GM21528 (cell line): ENCODE results near the gene C7orf33.
"Not testable (repeated sequence)": the region's sequence is repeated elsewhere in the genome, so short reads cannot be mapped to it uniquely, and the experiment has no call there.

Experiments
- ATAC-seq: cut with Tn5 transposase; IDR thresholded peaks from one replicate; pipeline ENCODE4 v1.9.1; 2021; ENCODE audit warnings: mild to moderate bottlenecking, moderate library complexity; ENCODE audit not compliant: unreplicated experiment, low FRiP score

Gene C7orf33

DNA sequence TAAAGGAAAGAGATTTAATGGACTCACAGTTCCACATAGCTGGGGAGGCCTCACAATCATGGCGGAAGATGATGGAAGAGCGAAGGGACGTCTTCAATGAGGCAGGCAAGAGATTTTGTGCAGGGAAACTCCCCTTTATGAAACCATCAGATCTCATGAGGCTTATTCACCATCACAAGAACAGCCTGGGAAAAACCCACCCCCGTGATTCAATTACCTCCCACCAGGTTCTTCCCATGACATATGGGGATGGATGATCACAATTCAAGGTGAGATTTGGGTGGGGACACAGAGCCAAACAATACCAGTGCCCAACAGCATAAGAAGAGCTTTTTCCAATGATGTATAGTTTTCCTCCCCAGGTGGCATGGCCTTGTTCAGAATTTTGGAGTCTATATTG, 11.2 kb upstream of the C7orf33 start:
- ATAC-seq, result no peak

- no peak for ATAC-seq
Measured at GRCh38 chr7:148580446-148580845, 10.1 kb upstream of the C7orf33 start.

DNA sequence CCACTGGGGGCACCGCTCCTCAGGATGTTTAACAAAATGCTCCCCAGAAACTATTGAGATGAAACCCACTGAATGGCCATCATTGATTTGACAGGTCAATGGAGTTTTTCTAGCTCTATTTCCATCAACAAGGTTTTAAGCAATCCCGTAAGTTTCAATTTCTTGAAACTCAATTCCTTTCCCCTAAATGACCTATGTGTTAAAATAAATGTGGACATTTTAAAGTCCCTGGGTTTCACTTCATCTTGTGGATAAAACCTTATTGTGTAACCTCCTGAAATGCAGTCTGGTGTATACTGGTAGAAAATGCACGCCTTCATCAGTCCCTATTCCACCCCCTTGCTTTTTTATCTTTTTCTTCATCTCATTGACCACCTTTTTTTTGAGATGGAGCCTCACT, 8.9 kb upstream of the C7orf33 start:
- no peak for ATAC-seq

GRCh38 chr7:148584154-148584827, 6.3 kb upstream of the C7orf33 start:
- ATAC-seq, result peak; percentile 89

- ATAC-seq, result no peak
Measured at GRCh38 chr7:148585399-148585798, 5.2 kb upstream of the C7orf33 start.

GRCh38 chr7:148587076-148587475, 3.5 kb upstream of the C7orf33 start:
- ATAC-seq, result no peak

- no peak for ATAC-seq
Measured at GRCh38 chr7:148588168-148588567, 2.4 kb upstream of the C7orf33 start.

- no peak for ATAC-seq
Measured at GRCh38 chr7:148588670-148589131, 1.9 kb upstream of the C7orf33 start.

DNA sequence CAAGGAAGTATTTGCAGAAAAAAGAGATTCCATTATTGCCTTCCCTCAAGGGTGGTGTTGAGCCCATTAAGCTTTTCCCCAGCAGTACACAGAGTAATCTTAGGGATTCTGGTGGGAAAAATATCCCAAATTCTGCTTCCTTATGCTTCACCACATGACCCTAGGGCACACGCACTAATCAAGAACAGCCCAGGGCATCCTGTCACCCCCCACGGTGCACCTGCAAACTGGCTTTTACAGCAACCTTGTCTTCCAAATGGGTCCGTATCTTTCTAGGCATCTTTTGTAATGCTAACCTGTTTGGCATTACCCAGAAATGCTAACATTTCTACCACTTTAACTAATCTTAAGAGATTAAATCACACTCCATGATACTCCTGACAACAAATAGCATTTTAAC, 926 bp upstream of the C7orf33 start:
- ATAC-seq, result no peak

DNA sequence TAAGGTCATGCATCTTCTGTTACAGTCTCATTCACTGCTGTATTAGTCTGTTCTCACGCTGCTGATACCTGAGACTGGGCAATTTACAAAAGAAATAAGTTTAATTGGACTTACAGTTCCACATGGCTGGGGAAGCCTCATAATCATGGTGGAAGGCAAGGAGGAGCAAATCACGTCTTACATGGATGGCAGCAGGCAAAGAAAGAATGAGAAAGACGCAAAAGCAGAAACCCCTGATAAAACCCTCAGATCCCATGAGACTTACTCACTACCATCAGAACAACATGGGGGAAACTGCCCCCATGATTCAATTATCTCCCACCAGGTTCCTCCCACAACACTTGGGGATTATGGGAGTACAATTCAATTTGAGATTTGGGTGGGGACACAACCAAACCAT, 5.8 kb downstream of the C7orf33 start:
- not testable (repeated sequence) for ATAC-seq

- no peak for ATAC-seq
Measured at GRCh38 chr7:148598351-148598750, 7.8 kb downstream of the C7orf33 start.

DNA sequence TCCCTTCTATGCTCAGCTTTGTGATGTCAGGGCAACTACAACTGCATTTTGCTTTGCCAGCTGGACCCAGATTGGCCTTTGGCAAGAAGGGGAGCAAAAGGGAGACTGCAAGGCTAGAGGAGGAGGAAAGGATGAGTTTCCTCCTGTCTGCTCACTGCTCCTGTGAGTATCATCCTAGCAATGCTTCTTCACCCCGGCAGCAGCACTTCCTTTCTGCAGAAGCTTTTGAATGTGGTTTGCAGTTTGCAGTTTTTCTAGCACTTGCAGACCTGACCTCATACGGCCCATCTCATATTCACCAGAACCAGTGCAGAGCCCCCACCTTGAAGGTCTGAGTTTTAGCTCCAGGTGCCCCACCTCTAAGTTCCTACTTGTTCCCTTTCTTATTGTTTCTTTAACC, 14.8 kb downstream of the C7orf33 start:
- no peak for ATAC-seq

DNA sequence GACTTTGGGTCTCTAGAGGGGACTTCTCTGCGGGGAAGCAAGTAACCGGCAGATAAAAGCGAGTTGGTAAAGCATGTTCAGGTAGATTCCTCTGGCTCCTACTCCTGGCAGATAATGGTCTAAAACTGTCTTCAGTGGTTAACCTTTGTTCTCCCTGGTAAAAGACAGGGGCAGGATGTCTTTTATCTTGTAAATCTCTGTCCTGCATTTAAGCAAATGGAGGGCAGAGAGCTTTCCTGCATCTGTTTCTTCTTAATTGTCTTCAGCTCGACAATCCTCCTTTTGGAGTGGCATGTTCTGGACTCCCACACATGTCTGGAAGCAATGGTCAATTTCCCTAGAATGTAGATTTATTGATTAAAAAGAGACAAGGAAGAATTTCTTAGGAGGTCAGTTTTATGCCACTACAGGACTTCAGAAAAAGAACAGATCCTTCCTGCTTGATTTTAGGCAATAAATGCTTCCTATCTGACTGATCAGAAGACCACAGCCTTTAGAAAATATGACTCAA, 16.6 kb downstream of the C7orf33 start:
- ATAC-seq, result no peak

DNA sequence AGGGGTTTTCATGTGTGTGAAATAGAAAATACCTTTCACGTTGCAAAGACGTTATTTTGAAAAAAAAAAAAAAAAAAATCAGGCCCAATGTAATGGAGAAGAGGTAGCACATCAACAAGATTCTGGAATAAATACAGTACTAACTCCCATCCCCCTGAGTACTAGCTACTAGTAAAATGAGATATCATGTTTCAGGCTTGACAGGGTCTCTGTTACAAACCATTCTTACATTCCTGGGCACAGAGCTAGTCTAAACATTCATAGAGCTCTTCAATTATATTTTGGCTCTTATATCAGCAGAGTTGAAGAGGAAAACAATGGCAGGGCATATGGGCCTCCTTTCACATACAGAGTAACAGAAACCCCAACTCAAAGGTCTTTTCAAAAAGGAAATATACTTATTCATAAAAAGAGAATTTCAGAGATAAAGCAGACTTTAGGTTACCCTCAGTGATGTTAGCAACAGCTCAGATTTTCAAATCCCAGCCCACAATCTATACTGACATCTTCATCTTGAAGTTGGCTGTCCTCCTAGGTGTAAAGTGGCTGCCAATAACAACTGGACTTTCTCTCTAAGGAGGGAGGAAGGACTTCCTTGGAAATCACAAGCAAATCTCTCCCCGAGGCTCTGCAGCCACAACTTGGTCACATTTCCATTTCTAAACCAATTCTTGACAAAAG, 18.6 kb downstream of the C7orf33 start:
- no peak for ATAC-seq

- no peak for ATAC-seq
Measured at GRCh38 chr7:148611692-148612091, 21.1 kb downstream of the C7orf33 start.

GRCh38 chr7:148615085-148615730, 24.6 kb downstream of the C7orf33 start:
- ATAC-seq, result no peak

DNA sequence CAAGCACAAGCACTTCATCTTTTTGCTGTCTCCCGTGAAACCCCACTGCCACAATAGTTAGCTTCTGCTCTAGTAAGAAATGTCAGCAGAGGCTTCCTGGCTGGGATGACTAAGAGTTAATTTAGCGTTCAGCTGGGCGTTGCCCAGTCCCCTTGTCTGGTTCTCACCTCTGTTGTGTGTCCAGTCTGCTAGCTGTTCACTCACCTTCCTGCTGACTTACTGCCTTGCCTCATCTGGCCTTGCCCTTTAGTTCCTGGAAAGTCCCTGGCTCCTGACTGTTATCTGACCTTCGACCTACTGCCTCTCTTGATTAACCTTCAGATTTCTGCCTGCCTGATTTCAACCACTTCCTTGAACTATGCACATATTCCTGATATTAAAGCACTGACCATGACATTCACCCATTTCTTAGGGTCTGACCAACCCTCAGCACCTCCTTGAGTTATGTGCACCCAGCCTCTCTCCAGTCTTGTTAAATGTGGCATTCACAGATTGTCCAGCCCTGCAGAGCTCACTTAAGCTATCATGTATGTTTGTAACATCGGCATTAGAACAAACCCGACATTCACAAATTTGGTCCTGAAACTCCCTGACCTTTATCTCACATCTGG, 30.3 kb downstream of the C7orf33 start:
- no peak for ATAC-seq

- ATAC-seq, result no peak
Measured at GRCh38 chr7:148621563-148621962, 31.0 kb downstream of the C7orf33 start.

DNA sequence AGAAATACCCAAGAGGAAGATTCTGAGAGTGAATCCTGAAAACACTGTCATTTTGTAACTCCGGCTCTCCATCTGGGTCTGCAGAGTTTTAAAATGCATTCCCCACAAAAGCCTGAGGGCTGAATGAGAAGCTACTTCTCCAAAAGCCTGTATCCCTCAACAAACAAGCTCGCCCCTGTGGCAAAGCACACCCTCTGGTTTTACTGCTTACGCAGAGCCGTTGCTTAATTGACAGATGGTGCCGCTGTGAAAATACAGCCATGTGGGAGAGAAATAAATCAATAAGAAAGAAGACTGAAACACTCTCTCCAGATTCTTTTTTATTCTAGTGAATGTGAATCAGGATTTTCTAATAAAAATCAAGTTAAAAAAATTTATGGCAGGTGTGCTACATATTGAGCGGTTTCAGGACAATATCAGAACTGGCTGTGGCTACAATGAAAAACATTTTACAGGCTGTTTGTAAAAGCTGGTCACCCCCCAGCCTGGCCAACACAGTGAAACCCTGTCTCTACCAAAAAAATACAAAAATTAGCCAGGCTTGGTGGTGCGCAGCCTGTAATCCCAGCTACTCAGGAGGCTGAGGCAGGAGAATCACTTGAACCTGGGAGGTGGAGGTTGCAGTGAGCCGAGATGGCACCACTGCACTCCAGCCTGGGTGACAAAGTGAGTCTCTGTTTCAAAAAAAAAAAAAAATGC, 32.5 kb downstream of the C7orf33 start:
- no peak for ATAC-seq

- no peak for ATAC-seq
Measured at GRCh38 chr7:148623586-148624282, 33.2 kb downstream of the C7orf33 start.
